Liver (tissue), 9 donors: Measurements from ENCODE around the gene NMRK1. TPM values are rescaled to one million over a fixed set of nuclear protein-coding genes. Genes with fewer than 3 reads are reported as not detected.

Experiments
- DNase-seq: peaks from one replicate; pipeline ENCODE4 v3.0.0-alpha.2; 2017; ENCODE audit warnings: low spot score
- H3K27ac ChIP-seq, 2 donors: one replicate each; pipeline ENCODE4 v1.7.0; 2013; ENCODE audit warnings: inconsistent platforms in 2 of 2, low read length in 2 of 2, control low read depth in 1 of 2, low read depth in 1 of 2, mild to moderate bottlenecking in 1 of 2
- H3K27me3 ChIP-seq, 4 donors: one replicate each; pipeline versions ENCODE4 v1.6.1 to v1.7.0; 2013; ENCODE audit warnings: low read length in 3 of 4, inconsistent platforms in 1 of 4, mild to moderate bottlenecking in 1 of 4, moderate library complexity in 1 of 4; ENCODE audit not compliant: control insufficient read depth in 4 of 4, insufficient read depth in 4 of 4
- H3K36me3 ChIP-seq, 4 donors: one replicate each; pipeline versions ENCODE4 v1.6.1 to v1.7.0; 2013; ENCODE audit warnings: low read length in 3 of 4, mild to moderate bottlenecking in 3 of 4, low read depth in 1 of 4, moderate library complexity in 1 of 4; ENCODE audit not compliant: control insufficient read depth in 4 of 4, insufficient read depth in 3 of 4
- H3K4me1 ChIP-seq, 4 donors: one replicate each; pipeline versions ENCODE4 v1.6.1 to v1.7.0; 2013; ENCODE audit warnings: low read length in 3 of 4, mild to moderate bottlenecking in 3 of 4, moderate library complexity in 1 of 4; ENCODE audit not compliant: control insufficient read depth in 4 of 4, insufficient read depth in 4 of 4
- H3K4me3 ChIP-seq, 3 donors: one replicate each; pipeline versions ENCODE4 v1.6.1 to v1.7.0; 2013; ENCODE audit warnings: low read length in 3 of 3, control low read depth in 1 of 3, low read depth in 1 of 3, mild to moderate bottlenecking in 1 of 3
- H3K9ac ChIP-seq, 2 donors: one replicate each; pipeline ENCODE4 v1.7.0; 2013; ENCODE audit warnings: low read length in 2 of 2, mild to moderate bottlenecking in 2 of 2, moderate library complexity in 2 of 2, control low read depth in 1 of 2, low read depth in 1 of 2
- H3K9me3 ChIP-seq, 4 donors: one replicate each; pipeline versions ENCODE4 v1.6.1 to v1.7.0; 2013; ENCODE audit warnings: low read length in 3 of 4; ENCODE audit not compliant: control insufficient read depth in 4 of 4
- ATF3 ChIP-seq: IDR thresholded peaks from 2 replicates; pipeline ENCODE4 v1.6.1; 2016; ENCODE audit warnings: antibody characterized with exemption
- EGR1 ChIP-seq, 2 donors: IDR thresholded peaks; 2 replicates each; pipeline ENCODE4 v1.6.1; 2016 to 2018; ENCODE audit warnings: antibody characterized with exemption in 2 of 2, low read depth in 2 of 2
- FOXA1 ChIP-seq: IDR thresholded peaks from 2 replicates; pipeline ENCODE4 v1.6.1; 2016; ENCODE audit warnings: antibody characterized with exemption
- FOXA2 ChIP-seq: IDR thresholded peaks from 2 replicates; pipeline ENCODE4 v1.6.1; 2016; ENCODE audit warnings: antibody characterized with exemption
- GABPA ChIP-seq, 2 donors: IDR thresholded peaks in 1 of 2; conservative IDR thresholded peaks in 1 of 2; 2 replicates each; pipeline ENCODE4 v1.6.1; 2016; ENCODE audit warnings: antibody characterized with exemption in 2 of 2, mild to moderate bottlenecking in 1 of 2, moderate library complexity in 1 of 2
- HNF4A ChIP-seq, 2 donors: conservative IDR thresholded peaks; 2 replicates each; pipeline ENCODE4 v1.6.1; 2016; ENCODE audit warnings: antibody characterized with exemption in 2 of 2, mild to moderate bottlenecking in 2 of 2
- HNF4G ChIP-seq: IDR thresholded peaks from 2 replicates; pipeline ENCODE4 v1.6.1; 2016; ENCODE audit warnings: antibody characterized with exemption
- MAX ChIP-seq: IDR thresholded peaks from 2 replicates; pipeline ENCODE4 v1.6.1; 2016; ENCODE audit warnings: antibody characterized with exemption
- NR2F2 ChIP-seq: IDR thresholded peaks from 2 replicates; pipeline ENCODE4 v1.6.1; 2016; ENCODE audit warnings: antibody characterized with exemption
- RAD21 ChIP-seq, 2 donors: IDR thresholded peaks; 2 replicates each; pipeline ENCODE4 v1.6.1; 2016; ENCODE audit warnings: antibody characterized with exemption in 2 of 2, mild to moderate bottlenecking in 2 of 2
- REST ChIP-seq: IDR thresholded peaks from 2 replicates; pipeline ENCODE4 v1.6.1; 2016; ENCODE audit warnings: antibody characterized with exemption, mild to moderate bottlenecking
- RXRA ChIP-seq, 2 donors: IDR thresholded peaks; 2 replicates each; pipeline ENCODE4 v1.6.1; 2017 to 2018; ENCODE audit warnings: antibody characterized with exemption in 2 of 2, mild to moderate bottlenecking in 1 of 2
- SP1 ChIP-seq: IDR thresholded peaks from 2 replicates; pipeline ENCODE4 v1.6.1; 2018; ENCODE audit warnings: antibody characterized with exemption, mild to moderate bottlenecking
- TAF1 ChIP-seq: conservative IDR thresholded peaks from 2 replicates; pipeline ENCODE4 v1.6.1; 2016; ENCODE audit warnings: antibody characterized with exemption, mild to moderate bottlenecking
- YY1 ChIP-seq: IDR thresholded peaks from 2 replicates; pipeline ENCODE4 v1.6.1; 2016; ENCODE audit warnings: antibody characterized with exemption, mild to moderate bottlenecking
- ZBTB33 ChIP-seq: IDR thresholded peaks from 2 replicates; pipeline ENCODE4 v1.6.1; 2016; ENCODE audit warnings: antibody characterized with exemption
- WGBS: extraction: QIAGEN DNeasy Blood & Tissue Kit; methylation state at CpG from one replicate; pipeline ENCODE4 v1.1.7; 2013; 5-methylcytosine and 5-hydroxymethylcytosine counted together
- polyA plus RNA-seq, 2 donors: library from polyadenylated mRNA; stranded (reverse) in 1 of 2; unstranded in 1 of 2; fragments of 200-250 nt in 1 of 2; fragments of >200 nt in 1 of 2; fragmentation: Nextera tagmentation in 1 of 2; extraction: Ambion mirVana in 1 of 2; gene quantifications; one replicate each; pipeline versions ENCODE4 v1.2.1 to v1.2.3, GENCODE V29; 2013 to 2015
- total RNA-seq, 2 donors: library from RNA; depleted of rRNA; stranded (reverse); fragments of >200 nt; gene quantifications; one replicate each; pipeline ENCODE4 v1.2.3, GENCODE V29; 2014
- donor health status: healthy.
- donor health status: healthy.
- donor health status: healthy.
- donor health status: healthy.
- donor health status: healthy.

NMRK1 gene
- total and polyA plus RNA-seq, 4 donors: 6.8 to 32.2 (median 15.9) TPM

- Histone ChIP-seq H3K4me3 (no peak overlapping the region), H3K27me3 (no peaks in the 10 kb centered on the region)
- TF ChIP-seq ZBTB33 (no peak), ATF3 (no peak), RAD21 (IDR thresholded peaks at IDR 0.05) (no peak), NR2F2 (no peak), MAX (no peak), HNF4G (no peak), FOXA1 (no peak), YY1 (no peak), HNF4A (conservative IDR thresholded peaks at IDR 0.05) (no peak), EGR1 (IDR thresholded peaks at IDR 0.05; ENCODE audit: low read depth in 2 of 2) (no peak)
These were observed 16.3 kb downstream of the NMRK1 start for GRCh38 chr9:75071530-75072122.

GRCh38 chr9:75069171-75069570 lies 18.8 kb downstream of the NMRK1 start:
- H3K27ac ChIP-seq: no peak overlapping the region
- no peaks in the 10 kb centered on the region for H3K27me3 ChIP-seq
- H3K36me3 ChIP-seq: peaks cover 4 to 59% (median 33%) of the 10 kb centered on the region in 4 donors
- H3K4me3 ChIP-seq: no peak overlapping the region
- no peak for TF ChIP-seq EGR1 (IDR thresholded peaks at IDR 0.05; ENCODE audit: low read depth in 2 of 2)
- no peak for TF ChIP-seq MAX
- TF ChIP-seq NR2F2: no peak
- no peak for TF ChIP-seq REST
- no peak for TF ChIP-seq TAF1
- no peak for TF ChIP-seq RAD21 (IDR thresholded peaks at IDR 0.05)
- no peak for TF ChIP-seq RXRA (IDR thresholded peaks at IDR 0.05)
- no peak for TF ChIP-seq FOXA1
- no peak for TF ChIP-seq SP1
- no peak for TF ChIP-seq HNF4A (conservative IDR thresholded peaks at IDR 0.05)
- no peak for TF ChIP-seq ATF3
- TF ChIP-seq FOXA2: no peak
- no peak for TF ChIP-seq GABPA (IDR thresholded peaks at IDR 0.05 in 1 of 2, conservative IDR thresholded peaks at IDR 0.05 in 1 of 2)
- TF ChIP-seq YY1: no peak
- no peak for TF ChIP-seq HNF4G
- 94% methylated on average over 2 of the region's 2 CpGs for WGBS
- no peaks in the 10 kb centered on the region for H3K9me3 ChIP-seq
- H3K4me1 ChIP-seq: no peaks in the 10 kb centered on the region
- no peak for DNase-seq
- no peak overlapping the region for H3K9ac ChIP-seq

More at GRCh38 chr9:75071530-75072122, 16.3 kb downstream of the NMRK1 start:
- WGBS: 84% methylated on average over 5 of the region's 5 CpGs
- no peak overlapping the region for H3K9ac ChIP-seq
- no peaks in the 10 kb centered on the region for H3K4me1 ChIP-seq
- H3K27ac ChIP-seq: no peak overlapping the region
- no peaks in the 10 kb centered on the region for H3K9me3 ChIP-seq
- no peak for DNase-seq
- H3K36me3 ChIP-seq: peaks cover 4 to 39% (median 29%) of the 10 kb centered on the region in 4 donors
